B cell (primary cell): Measurements from ENCODE around the gene ZNF575. TPM values are rescaled to one million over a fixed set of nuclear protein-coding genes. Genes with fewer than 3 reads are reported as not detected.

Source experiments
- ATAC-seq: fragments of 200-7000 bp; cut with Tn5 transposase; one replicate; pipeline ENCODE4 v1.10.0; 2021; ENCODE audit warnings: low read depth, mild to moderate bottlenecking, moderate number of reproducible peaks, moderate library complexity
- CTCF ChIA-PET: fragments of 350-600 bp; sonication (Branson Sonifier 250); formaldehyde crosslinking; loops from one replicate; lab custom pipeline; 2021; ENCODE audit warnings: antibody characterized with exemption, inconsistent platforms; lab: Charles Lee
- POLR2A ChIA-PET: fragments of 350-600 bp; sonication (Branson Sonifier 250); formaldehyde crosslinking; loops from one replicate; lab custom pipeline; 2021; ENCODE audit warnings: antibody characterized with exemption; lab: Charles Lee
- DNase-seq: peaks from one replicate; pipeline ENCODE4 v3.0.0; 2013
- H2AFZ ChIP-seq: 2 replicates; pipeline ENCODE4 v1.6.1; 2012; ENCODE audit warnings: mild to moderate bottlenecking, low read depth, low read length; ENCODE audit not compliant: insufficient read depth, poor library complexity, severe bottlenecking
- H3K27ac ChIP-seq, 2 donors: 1 replicate in 1 of 2; 2 replicates in 1 of 2; pipeline ENCODE4 v1.5.1; 2012 to 2013; ENCODE audit warnings: low read length in 2 of 2, mild to moderate bottlenecking in 2 of 2, moderate library complexity in 1 of 2
- H3K27me3 ChIP-seq, 4 experiments: fragments of 200-600 bp in 1 of 4; sonication (generic) in 1 of 4; replicated peaks in 1 of 4; 1 replicate in 2 of 4; 2 replicates in 2 of 4; pipeline versions ENCODE4 v1.6.1 to v1.7.0; 2013 to 2016; ENCODE audit warnings: low read length in 3 of 4, mild to moderate bottlenecking in 2 of 4, mixed read lengths in 1 of 4, moderate library complexity in 1 of 4; ENCODE audit not compliant: insufficient read depth in 4 of 4, control insufficient read depth in 3 of 4; ENCODE audit errors: control extremely low read depth in 1 of 4
- H3K36me3 ChIP-seq, 2 experiments: replicated peaks in 1 of 2; 1 replicate in 1 of 2; 2 replicates in 1 of 2; pipeline versions ENCODE4 v1.6.1 to v1.7.1; 2013; ENCODE audit warnings: low read length in 1 of 2; ENCODE audit not compliant: insufficient read depth in 2 of 2, control insufficient read depth in 1 of 2; ENCODE audit errors: control extremely low read depth in 1 of 2, extremely low read depth in 1 of 2
- H3K4me1 ChIP-seq, 2 donors: fragments of 200-600 bp in 1 of 2; sonication (generic) in 1 of 2; 1 replicate in 1 of 2; 2 replicates in 1 of 2; pipeline versions ENCODE4 v1.5.1 to v1.6.1; 2013 to 2017; ENCODE audit warnings: low read length in 2 of 2; ENCODE audit not compliant: control insufficient read depth in 2 of 2, insufficient read depth in 2 of 2
- H3K4me2 ChIP-seq: replicated peaks from 2 replicates; pipeline ENCODE3; 2012; ENCODE audit warnings: mild to moderate bottlenecking, low read depth, low read length; ENCODE audit not compliant: poor library complexity, severe bottlenecking
- H3K4me3 ChIP-seq, 5 experiments: fragments of 200-600 bp in 1 of 5; sonication (generic) in 1 of 5; 1 replicate in 3 of 5; 2 replicates in 2 of 5; pipeline versions ENCODE4 v1.5.1 to v1.7.0; 2011 to 2016; ENCODE audit warnings: low read length in 4 of 5, mild to moderate bottlenecking in 4 of 5, low read depth in 2 of 5, control low read depth in 1 of 5, moderate library complexity in 1 of 5; ENCODE audit not compliant: insufficient read depth in 1 of 5; ENCODE audit errors: control extremely low read depth in 1 of 5, extremely low read depth in 1 of 5
- H3K79me2 ChIP-seq: fragments of 200-600 bp; sonication (generic); one replicate; pipeline ENCODE4 v1.6.0; 2016; ENCODE audit warnings: low read length; ENCODE audit not compliant: control insufficient read depth, insufficient read depth
- H3K9ac ChIP-seq: fragments of 200-600 bp; sonication (generic); 2 replicates; pipeline ENCODE4 v1.6.1; 2017; ENCODE audit warnings: mild to moderate bottlenecking, low read length, moderate library complexity
- H3K9me3 ChIP-seq, 3 donors: one replicate each; pipeline versions ENCODE4 v1.6.1 to v1.7.1; 2013; ENCODE audit warnings: low read length in 2 of 3; ENCODE audit not compliant: control insufficient read depth in 2 of 3, insufficient read depth in 1 of 3; ENCODE audit errors: control extremely low read depth in 1 of 3
- H4K20me1 ChIP-seq: 2 replicates; pipeline ENCODE4 v1.6.0; 2012; ENCODE audit warnings: mild to moderate bottlenecking, low read length; ENCODE audit not compliant: insufficient read depth, control insufficient read depth, poor library complexity, severe bottlenecking
- H3K27ac Mint-ChIP-seq: one replicate; pipeline ENCODE4 v1.8.0; 2021; ENCODE audit warnings: mixed read lengths
- H3K27me3 Mint-ChIP-seq: one replicate; pipeline ENCODE4 v1.8.0; 2021; ENCODE audit warnings: mixed read lengths
- H3K4me1 Mint-ChIP-seq: one replicate; pipeline ENCODE4 v1.8.0; 2021; ENCODE audit warnings: mixed read lengths
- H3K4me3 Mint-ChIP-seq: one replicate; pipeline ENCODE4 v1.8.0; 2021; ENCODE audit warnings: mixed read lengths
- H3K9me3 Mint-ChIP-seq: one replicate; pipeline ENCODE4 v1.8.0; 2022; ENCODE audit warnings: mixed read lengths; ENCODE audit not compliant: insufficient read depth
- CTCF ChIP-seq: fragments of 200-600 bp; IDR thresholded peaks from one replicate; pipeline ENCODE4 v1.8.0; 2022; ENCODE audit warnings: antibody characterized with exemption, mild to moderate bottlenecking
- EZH2 ChIP-seq: IDR thresholded peaks from 2 replicates; pipeline ENCODE4 v1.6.1; 2012; ENCODE audit warnings: borderline replicate concordance, low read depth, mild to moderate bottlenecking, moderate library complexity, low read length; ENCODE audit not compliant: insufficient read depth, poor library complexity, severe bottlenecking
- WGBS: methylation state at CpG from one replicate; pipeline ENCODE4 v1.1.5; 2013; ENCODE audit warnings: missing lambda C conversion rate; ENCODE audit not compliant: insufficient coverage; 5-methylcytosine and 5-hydroxymethylcytosine counted together
- intact Hi-C: fragments of 100-400 bp; cut with micrococcal nuclease; formaldehyde crosslinking; loops from one replicate; pipeline ENCODE4 v1.10.0; 2022
- polyA plus RNA-seq: library from polyadenylated mRNA; depleted of rRNA; stranded (reverse); fragments of >200 nt; gene quantifications from 2 replicates; pipeline ENCODE4 v1.2.3, GENCODE V29; 2012
- total RNA-seq, 2 donors: library from RNA; stranded (reverse); fragments of 120-200 nt in 1 of 2; gene quantifications; 1 replicate in 1 of 2; 2 replicates in 1 of 2; pipeline versions ENCODE4 v1.2.3 to v1.2.4, GENCODE V29; 2013 to 2022

The ZNF575 gene
- total and polyA plus RNA-seq, 2 donors (not counting 1 experiment from before 2014, with no cell fraction given): 2.3 to 4.0 TPM

DNA sequence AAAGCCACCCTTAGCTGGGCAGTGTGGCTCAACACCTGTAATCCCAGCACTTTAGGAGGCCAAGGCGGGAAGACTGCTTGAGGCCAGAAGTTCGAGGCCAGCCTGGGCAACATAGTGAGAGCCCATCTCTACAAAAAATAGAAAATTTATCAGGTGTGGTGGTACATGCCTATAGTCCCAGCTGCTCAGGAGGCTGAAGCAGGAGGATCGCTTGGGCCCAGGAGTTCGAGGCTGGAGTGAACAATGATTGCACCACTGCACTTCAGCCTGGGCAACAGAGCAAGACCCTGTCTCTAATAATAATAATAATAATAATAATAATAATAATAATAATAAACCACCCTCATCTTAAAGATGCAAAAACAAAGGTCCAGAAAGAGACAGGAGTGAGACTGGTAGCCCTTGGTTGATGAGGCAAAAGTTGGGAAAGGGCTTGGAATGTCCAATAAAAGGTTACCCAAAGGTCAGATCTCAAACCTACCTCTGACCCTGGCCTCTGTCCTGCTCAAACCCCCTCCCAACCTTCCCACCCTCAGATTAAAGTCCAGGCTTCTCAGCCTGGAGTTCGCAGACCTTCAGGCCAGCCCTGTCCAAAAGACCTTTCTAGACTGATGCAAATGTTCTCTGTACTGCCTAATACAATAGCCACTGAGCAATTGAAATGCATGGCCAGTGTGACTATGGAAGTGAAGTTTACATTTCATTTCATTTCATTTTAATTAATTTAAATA, 9.1 kb downstream of the ZNF575 start:
- H3K4me2 ChIP-seq: no peak overlapping the region
- 100% methylated on average over 2 of the region's 5 CpGs for WGBS
- POLR2A ChIA-PET: no interaction called here

More for the DNA sequence above, 9.1 kb downstream of the ZNF575 start:
- no peak overlapping the region for H3K27ac ChIP-seq
- no peaks in the 10 kb centered on the region for H4K20me1 ChIP-seq
- no peak overlapping the region for H3K4me3 ChIP-seq
- H2AFZ ChIP-seq: no peak overlapping the region
- ATAC-seq (no peak), DNase-seq (no peak)
- H3K36me3 ChIP-seq: peaks cover 0 to 54% of the 10 kb centered on the region in 2 experiments
- Mint-ChIP-seq H3K4me3 (no peak overlapping the region), H3K27me3 (no peaks in the 10 kb centered on the region), H3K9me3 (peaks cover 5% of the 10 kb centered on the region), H3K27ac (no peak overlapping the region), H3K4me1 (no peaks in the 10 kb centered on the region)
- H3K9me3 ChIP-seq: peaks cover 0 to 2% (median 0%) of the 10 kb centered on the region in 3 donors
- H3K79me2 ChIP-seq: no peaks in the 10 kb centered on the region
- CTCF ChIA-PET: no interaction called here
- no peak overlapping the region for H3K9ac ChIP-seq
- no peaks in the 10 kb centered on the region for H3K4me1 ChIP-seq
- TF ChIP-seq EZH2 (no peak), CTCF (no peak)
- intact Hi-C loops: no loop called here
- no peaks in the 10 kb centered on the region for H3K27me3 ChIP-seq
